Measurements from ENCODE around the gene HARBI1.
A peak's percentile ranks its signal among the peaks of the same experiment; 100 is the strongest.
"Not testable (repeated sequence)": the region's sequence is repeated elsewhere in the genome, so short reads cannot be mapped to it uniquely, and the experiment has no call there.

Gene HARBI1

GRCh38 chr11:46597155-46597554 lies 19.9 kb downstream of the HARBI1 start:
- no peak for DNase-seq (ENCODE audit: low read depth in 1 of 2, low spot score in 1 of 2)

DNA sequence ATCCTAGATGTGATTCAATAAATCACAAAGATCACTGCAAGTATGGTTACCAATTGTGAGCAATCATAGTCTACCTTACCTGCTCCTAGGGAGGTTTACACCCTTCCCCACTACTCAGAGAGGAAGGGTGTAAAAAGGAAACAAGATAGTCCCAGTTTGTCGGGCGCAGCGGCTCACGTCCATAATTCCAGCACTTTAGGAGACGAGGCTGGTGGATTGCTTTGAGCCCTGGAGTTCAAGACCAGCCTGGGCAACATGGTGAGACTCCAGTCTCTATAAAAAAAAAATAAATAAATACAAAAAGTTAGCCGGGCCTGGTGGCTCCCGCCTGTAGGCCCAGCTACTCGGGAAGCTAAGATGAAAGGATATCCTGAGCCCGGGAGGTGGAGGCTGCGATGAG lies 22.2 kb downstream of the HARBI1 start:
- no peak for DNase-seq (ENCODE audit: low read depth in 1 of 2, low spot score in 1 of 2)

DNA sequence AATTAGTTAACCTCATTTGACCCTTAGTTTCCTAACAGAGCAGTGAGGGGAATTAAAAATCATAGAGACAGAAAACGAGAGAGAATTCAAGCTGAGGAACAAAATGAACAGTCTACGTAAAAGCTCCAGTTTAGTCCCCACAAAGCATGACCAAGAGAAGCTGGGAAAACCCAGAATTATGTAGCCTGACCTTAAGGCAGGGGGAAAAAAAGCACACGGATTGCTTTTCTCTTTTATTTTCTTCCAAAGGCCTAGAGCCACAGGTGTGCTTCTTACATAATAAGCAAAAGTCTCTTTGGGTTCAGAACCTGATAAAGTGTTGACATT lies 22.7 kb downstream of the HARBI1 start:
- DNase-seq (ENCODE audit: low read depth in 1 of 2, low spot score in 1 of 2) = no peak

DNA sequence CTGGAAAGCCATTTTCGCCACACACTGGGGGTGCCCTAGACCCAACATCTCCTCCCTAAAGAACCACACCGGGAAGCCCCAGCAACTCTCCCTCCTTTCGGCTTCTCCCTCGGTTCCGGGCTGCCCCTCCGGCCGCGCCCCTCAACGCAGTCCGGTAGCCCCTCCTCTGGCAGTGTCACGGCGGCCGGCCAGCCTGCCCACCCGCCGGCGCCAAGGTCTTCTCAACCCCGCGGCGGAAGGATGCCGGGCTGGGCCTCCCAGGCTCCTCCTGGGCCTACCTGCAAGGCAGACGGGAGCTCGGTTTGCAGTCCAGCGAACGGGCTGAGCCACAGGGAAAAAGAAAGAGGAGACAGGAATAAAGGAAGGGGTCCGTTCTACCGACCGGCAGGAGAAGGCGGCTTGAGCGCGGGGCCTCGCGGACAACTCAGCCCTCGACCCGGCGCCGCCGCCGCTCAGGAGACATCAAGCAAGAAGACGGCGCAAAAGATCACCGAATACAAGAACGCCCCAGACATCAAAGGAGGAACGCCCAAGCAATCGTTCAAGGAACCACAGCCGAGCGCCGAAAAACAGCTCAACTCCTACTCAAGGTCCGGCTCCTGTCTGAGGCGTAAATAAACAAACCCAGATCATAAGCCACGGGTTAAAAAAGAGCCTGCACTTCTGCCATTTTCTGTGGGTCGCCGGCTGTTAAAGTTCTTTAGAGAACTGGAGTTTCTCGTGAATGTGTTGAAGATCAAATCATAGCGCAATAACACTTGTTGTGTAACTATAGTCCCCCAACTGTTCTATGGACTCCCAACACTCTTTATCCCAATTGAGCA lies 23.3 kb downstream of the HARBI1 start, which contains the start of gene AMBRA1:
TSS of gene AMBRA1 (minus strand) at position 474 of the 824 bp plus-strand sequence. CDS start 45,643 bp downstream, outside the sequence.
- DNase-seq (ENCODE audit: low read depth in 1 of 2, low spot score in 1 of 2) = peak; percentile 55 to 75

DNA sequence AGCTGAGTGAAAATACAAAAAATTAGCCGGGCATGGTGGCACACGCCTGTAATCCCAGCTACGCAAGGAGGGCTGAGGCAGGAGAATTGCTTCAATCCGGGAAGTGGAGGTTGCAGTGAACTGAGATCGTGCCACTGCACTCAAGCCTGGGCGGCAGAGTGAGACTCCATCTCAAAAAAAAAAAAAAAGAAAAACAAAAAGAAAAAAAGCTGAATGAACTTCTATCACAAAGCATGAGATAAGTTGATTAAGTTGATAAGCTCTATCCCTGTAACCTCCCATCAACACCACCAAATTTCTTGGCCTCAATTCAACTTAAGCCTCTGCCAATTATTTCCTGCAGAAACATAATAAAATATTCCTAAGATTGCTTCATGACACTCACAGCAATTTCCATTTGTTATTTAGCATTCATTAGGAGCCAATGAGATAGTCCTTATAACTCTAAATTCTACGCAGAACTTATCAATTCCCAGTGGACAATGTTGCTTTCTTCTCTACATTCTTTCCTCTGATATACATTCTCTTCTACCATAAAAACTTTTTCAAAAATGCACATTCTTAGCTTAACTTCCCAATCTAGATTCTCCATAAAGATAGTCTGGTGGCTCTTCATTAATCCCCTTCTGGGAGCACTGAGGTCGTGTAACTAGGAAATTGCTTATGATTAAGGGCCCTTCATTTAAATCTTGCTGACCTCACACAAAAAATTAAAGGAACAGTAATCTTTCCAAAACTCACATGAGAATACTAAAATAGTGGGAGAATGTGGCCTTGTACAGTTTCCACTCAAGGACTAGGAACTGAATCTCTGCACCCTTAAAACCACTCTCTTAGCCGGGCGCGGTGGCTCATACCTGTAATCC lies 26.1 kb downstream of the HARBI1 start:
- no peak for DNase-seq (ENCODE audit: low read depth in 1 of 2, low spot score in 1 of 2)

- no peak for DNase-seq (ENCODE audit: low read depth in 1 of 2, low spot score in 1 of 2)
Measured at GRCh38 chr11:46588915-46589314, 28.1 kb downstream of the HARBI1 start.

- no peak for DNase-seq (ENCODE audit: low read depth in 1 of 2, low spot score in 1 of 2)
Measured at GRCh38 chr11:46588131-46588530, 28.9 kb downstream of the HARBI1 start.

DNA sequence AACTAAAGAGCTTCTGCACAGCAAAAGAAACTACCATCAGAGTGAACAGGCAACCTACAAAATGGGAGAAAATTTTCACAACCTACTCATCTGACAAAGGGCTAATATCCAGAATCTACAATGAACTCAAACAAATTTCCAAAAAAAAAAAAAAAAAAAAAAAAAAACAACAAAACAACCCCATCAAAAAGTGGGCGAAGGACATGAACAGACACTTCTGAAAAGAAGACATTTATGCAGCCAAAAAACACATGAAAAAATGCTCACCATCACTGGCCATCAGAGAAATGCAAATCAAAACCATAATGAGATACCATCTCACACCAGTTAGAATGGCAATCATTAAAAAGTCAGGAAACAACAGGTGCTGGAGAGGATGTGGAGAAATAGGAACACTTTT lies 33.5 kb downstream of the HARBI1 start:
- not testable (repeated sequence) for DNase-seq (ENCODE audit: low read depth in 1 of 2, low spot score in 1 of 2)

DNA sequence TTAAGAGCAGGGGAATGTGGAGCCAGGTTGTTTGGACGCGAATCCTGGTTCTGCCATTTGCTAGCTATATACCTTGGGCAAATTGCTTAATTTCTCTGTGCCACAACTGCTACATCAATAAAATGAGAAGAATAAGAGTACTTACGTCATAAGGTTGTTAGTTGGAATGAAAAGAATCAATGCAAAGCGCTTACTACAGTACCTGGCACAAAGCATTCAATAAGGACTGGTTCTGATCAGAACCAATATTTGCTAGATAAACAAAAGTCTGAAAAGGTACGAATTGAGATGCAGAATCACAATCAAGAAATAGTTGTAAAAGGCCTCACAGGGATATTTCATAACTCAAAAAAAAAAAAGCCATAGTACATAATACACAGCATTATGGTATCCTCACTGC lies 34.4 kb downstream of the HARBI1 start:
- no peak for DNase-seq (ENCODE audit: low read depth in 1 of 2, low spot score in 1 of 2)

- no peak for DNase-seq (ENCODE audit: low read depth in 1 of 2, low spot score in 1 of 2)
Measured at GRCh38 chr11:46577058-46577457, 40.0 kb downstream of the HARBI1 start.

DNA sequence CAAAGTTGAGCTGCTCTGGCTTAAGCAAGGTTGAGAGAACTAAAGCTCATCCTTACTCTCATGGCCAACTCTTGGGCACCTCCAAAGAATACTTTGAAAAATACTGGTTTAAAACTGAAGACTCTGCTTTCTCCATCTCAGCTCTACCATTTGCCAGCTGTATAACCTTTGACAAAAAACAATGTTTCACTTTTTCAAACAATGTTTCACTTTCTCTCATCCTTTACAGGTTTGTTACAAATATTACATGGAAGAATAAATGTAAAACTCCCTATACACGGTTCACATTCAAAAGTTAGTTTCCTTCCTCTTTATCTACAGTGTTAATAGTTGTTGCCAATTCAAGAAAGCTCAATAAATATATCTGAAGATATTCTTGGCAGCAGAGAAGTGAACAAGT lies 42.4 kb downstream of the HARBI1 start:
- DNase-seq (ENCODE audit: low read depth in 1 of 2, low spot score in 1 of 2) = no peak

DNA sequence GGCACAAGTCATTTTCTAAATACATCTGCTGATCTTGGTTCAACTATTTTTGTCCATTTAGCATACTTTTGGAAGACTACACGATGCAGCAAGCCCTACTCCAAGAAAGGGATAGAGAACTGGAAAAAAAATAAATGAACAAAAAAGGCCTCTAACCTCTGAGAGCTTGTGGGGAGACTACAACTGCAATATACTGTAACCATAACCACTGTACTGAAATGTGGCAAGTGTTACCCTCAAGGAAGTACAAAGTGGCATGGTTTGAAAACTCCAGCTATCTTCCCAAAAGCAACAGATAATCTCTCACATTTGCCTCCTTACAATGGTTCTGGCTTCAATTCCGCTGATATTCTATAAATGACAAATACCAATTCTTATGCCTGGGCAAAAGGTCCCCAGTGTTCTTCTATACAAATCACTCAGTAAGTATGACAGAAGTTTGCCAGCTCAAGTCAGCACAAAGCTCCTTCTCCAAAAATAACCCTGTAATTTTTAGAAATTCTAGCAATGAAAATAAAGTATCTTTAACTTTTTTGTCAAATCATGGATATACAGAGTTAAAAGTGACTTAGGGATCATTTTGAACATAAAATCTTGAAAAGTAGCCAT lies 46.1 kb downstream of the HARBI1 start:
- no peak for DNase-seq (ENCODE audit: low read depth in 1 of 2, low spot score in 1 of 2)

DNA sequence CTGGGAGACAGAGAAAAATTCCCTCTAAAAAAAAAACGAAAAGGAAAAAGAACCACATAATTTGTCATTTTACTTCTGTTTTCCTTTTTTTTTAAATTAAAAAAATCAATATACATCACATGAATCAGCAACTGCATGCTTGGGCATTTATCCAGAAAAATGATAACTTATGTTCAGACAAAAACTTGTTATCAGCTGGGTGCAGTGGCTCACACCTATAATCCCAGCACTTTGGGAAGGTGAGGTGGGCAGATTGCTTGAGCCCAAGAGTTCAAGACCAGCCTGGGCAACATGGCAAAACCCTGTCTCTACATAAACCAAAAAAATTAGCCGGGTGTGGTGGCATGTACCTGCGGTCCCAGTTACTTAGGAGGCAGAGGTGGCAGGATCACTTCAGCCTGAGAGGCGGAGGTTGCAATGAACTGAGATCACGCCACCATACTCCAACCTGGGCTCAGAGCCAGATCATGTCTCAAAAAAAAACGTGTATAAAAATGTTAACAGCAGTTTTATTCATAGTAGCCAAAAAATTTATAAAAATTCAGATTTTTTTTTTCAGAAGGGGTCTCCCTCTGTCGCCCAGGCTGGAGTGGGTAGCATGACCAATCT lies 51.7 kb downstream of the HARBI1 start:
- DNase-seq (ENCODE audit: low read depth in 1 of 2, low spot score in 1 of 2) = no peak

- DNase-seq (ENCODE audit: low read depth in 1 of 2, low spot score in 1 of 2) = no peak
Measured at GRCh38 chr11:46564459-46564858, 52.6 kb downstream of the HARBI1 start.

DNA sequence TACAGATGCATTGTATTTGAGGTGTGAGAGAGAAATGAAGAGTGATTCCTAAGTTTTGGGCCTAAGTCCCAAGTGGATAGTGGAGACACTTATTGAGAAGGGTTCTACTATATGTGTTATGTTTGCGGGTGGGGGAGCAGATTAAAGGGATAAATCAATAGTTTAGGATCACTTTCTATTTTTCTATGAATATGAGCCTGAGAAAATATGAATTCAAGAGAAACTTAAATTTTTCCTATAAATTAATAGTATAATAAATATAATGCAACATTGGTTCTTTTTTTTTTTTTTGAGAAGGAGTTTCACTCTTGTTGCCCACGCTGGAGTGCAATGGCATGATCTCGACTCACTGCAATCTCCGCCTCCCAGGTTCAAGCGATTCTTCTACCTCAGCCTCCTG lies 54.5 kb downstream of the HARBI1 start:
- no peak for DNase-seq (ENCODE audit: low read depth in 1 of 2, low spot score in 1 of 2)

DNA sequence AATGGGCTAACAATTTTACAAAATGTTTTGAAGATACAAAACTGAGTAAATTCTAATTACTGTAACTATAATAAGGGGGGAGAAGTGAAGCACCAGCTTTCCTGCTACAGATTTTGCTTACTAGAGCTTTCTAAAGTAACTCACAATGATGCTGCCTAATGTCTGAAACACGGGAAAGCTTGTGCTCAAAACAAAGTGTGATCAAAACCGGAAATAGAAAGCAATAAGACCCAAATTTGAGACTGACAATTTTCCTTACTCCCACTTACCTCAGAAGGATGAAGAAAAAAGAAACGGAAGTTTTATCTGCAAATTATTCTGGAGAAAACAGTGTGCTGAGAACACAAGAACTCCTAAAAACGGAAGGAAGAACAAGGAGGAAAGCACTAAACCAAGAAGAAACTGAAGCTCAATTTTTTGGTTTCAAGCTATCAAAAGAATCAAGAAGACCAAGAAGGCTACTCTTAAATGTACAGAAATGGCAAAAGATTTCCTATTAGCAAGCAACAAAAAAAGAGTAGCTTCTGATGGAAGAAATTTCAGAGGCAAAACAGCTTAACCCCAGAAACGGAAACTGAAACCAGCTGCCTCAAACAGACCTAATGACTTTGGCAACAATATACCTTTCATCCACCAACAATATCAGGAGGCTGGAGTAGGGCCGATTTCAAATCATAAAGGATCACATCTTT lies 56.6 kb downstream of the HARBI1 start:
- DNase-seq (ENCODE audit: low read depth in 1 of 2, low spot score in 1 of 2) = no peak

- DNase-seq (ENCODE audit: low read depth in 1 of 2, low spot score in 1 of 2) = no peak
Measured at GRCh38 chr11:46559815-46560214, 57.2 kb downstream of the HARBI1 start.

DNA sequence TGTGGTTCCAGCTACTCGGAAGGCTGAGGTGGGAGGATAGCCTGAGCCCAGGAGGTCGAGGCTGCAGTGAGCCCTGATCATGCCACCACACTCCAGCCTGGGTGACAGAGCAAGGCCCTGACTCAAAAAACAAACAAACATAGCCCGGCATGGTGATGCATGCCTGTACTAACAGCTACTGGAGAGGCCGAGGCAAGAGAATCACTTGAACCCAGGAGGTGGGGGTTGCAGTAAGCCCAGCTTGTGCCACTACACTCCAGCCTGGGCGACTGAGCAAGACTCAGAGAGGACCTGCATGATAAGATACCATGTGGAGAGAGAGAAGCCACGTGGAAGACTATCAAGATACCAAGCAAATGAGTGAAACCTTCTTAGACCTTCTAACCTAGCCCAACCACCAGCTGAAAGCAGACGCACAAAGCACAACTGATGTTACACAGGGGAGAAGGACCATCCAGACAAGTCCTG lies 59.3 kb downstream of the HARBI1 start:
- no peak for DNase-seq (ENCODE audit: low read depth in 1 of 2, low spot score in 1 of 2)

DNA sequence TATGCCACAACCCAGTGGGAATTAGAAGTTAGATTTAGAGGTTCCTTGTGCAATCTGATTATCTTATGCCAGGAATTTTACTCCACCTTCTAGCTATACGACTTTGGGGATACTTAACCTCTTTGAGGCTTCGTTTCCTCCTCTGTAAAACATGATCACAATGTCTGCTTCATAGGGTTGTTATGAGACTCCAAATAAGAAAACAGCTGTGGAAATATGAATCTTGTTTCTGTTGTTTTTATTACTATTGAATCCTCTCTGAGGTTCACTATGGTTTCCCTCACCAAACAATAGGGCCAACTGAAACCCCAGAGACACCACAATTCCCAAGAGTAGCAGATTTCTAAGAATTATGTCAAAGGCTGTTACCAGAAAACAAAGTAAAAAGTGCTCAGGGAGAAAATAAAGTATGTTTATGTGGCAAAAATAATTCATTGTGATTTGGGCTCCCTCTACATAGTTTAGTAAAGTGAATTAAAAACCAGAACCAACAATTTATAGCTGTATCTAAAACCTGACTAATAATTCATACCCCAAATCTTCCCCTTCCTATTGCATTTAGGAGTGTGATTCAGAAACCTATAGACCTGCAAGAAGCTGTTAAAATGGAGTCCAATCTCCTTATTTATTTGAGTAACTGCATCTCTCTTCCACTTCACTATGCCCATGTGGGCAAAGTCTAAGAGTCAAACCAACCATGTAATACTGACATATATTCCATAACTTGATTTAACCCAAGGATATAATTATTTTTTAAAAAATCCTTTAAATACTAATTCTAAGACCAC lies 61.6 kb downstream of the HARBI1 start:
- DNase-seq (ENCODE audit: low read depth in 1 of 2, low spot score in 1 of 2) = no peak
